T follicular helper cell (primary cell): ENCODE results near the gene CEP295NL.
"Not testable (repeated sequence)": the region's sequence is repeated elsewhere in the genome, so short reads cannot be mapped to it uniquely, and the experiment has no call there.

Experiments used
- DNase-seq: peaks from one replicate; pipeline ENCODE4 v3.0.0-alpha.2; 2020; ENCODE audit warnings: low read depth

The CEP295NL gene

GRCh38 chr17:78905116-78905515 is 2.1 kb upstream of the CEP295NL start:
- DNase-seq = no peak

- DNase-seq = no peak
These were observed 1.4 kb upstream of the CEP295NL start for GRCh38 chr17:78904371-78904770.

GRCh38 chr17:78902231-78902630 is 770 bp downstream of the CEP295NL start:
- DNase-seq = not testable (repeated sequence)

GRCh38 chr17:78901806-78902205 is 1.2 kb downstream of the CEP295NL start:
- DNase-seq = no peak

- DNase-seq = no peak
These were observed 2.2 kb downstream of the CEP295NL start for GRCh38 chr17:78900816-78901215.

GRCh38 chr17:78899361-78900260 is 3.4 kb downstream of the CEP295NL start:
- no peak for DNase-seq

- DNase-seq = no peak
These were observed 4.1 kb downstream of the CEP295NL start for GRCh38 chr17:78898947-78899346.

- DNase-seq = no peak
These were observed 4.7 kb downstream of the CEP295NL start for GRCh38 chr17:78898075-78898836.

GRCh38 chr17:78897664-78898047 is 5.3 kb downstream of the CEP295NL start:
- DNase-seq = no peak

GRCh38 chr17:78896834-78897663 is 6.0 kb downstream of the CEP295NL start:
- DNase-seq = no peak

GRCh38 chr17:78896091-78896833 is 6.7 kb downstream of the CEP295NL start:
- DNase-seq = no peak

GRCh38 chr17:78895322-78895721 is 7.7 kb downstream of the CEP295NL start:
- DNase-seq = no peak

- DNase-seq = no peak
These were observed 9.3 kb downstream of the CEP295NL start for GRCh38 chr17:78893684-78894083.

GRCh38 chr17:78892936-78893379 is 10.0 kb downstream of the CEP295NL start:
- no peak for DNase-seq

GRCh38 chr17:78892520-78892919 is 10.5 kb downstream of the CEP295NL start:
- no peak for DNase-seq

- no peak for DNase-seq
These were observed 10.9 kb downstream of the CEP295NL start for GRCh38 chr17:78892062-78892456.

- DNase-seq = no peak
These were observed 11.5 kb downstream of the CEP295NL start for GRCh38 chr17:78891406-78892061.

- DNase-seq = peak; percentile 41
These were observed 12.5 kb downstream of the CEP295NL start for GRCh38 chr17:78890498-78890897.

- not testable (repeated sequence) for DNase-seq
These were observed 12.9 kb downstream of the CEP295NL start for GRCh38 chr17:78890096-78890495.

GRCh38 chr17:78889531-78889930 is 13.5 kb downstream of the CEP295NL start:
- DNase-seq = no peak
